Stimulated activated CD8-positive, alpha-beta memory T cell treated with anti-CD3 and anti-CD28 coated beads, Interleukin-7, amount 100 ng/mL, for 48 hours (primary cell): ENCODE measurements around the gene KCNIP4.
"Not testable (repeated sequence)": the region's sequence is repeated elsewhere in the genome, so short reads cannot be mapped to it uniquely, and the experiment has no call there.

Experiments
- DNase-seq, 2 donors: peaks; one replicate each; pipeline ENCODE4 v3.0.0-alpha.2; 2020; ENCODE audit warnings: low read depth in 1 of 2; ENCODE audit errors: extremely low read depth in 1 of 2

The KCNIP4 gene

DNA sequence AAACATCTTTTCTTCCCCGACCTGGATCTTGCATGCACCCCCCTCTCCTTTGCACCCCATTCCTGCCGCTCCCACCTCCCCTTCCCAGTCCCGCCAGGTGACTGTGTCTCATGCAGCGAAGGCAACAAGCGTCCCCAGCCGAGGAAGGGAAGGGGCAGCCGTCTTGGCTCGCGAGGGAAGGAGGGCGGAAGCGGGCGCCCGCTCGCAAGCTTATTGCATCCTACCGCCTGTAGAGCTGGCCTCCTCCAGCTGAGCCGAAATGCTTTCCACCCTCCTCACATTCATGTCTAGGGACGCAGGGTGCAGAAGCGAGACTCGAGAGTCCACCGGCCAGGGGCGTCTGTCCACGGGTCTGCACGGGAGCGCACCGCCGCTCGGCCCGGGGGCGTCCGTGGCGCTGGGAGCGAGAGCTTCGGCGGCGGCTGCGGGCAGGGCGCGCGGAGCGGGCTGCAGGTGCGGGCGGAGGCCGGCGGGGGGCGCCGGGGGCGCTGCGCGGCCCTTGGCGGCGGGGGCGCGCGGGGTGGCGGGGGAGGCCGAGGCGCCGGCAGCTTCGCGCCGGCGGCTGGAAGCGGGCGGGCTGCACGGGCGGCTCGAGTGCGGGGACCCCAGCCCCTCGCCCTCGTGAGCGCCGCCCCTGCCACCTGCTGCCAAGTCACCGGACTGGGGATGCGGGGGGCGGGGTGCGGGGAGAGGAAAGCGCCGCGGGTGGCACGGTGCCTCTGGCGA, at the start of gene KCNIP4:
Gene KCNIP4, minus strand, starts transcription at position 426 of the 726 bp plus-strand sequence.
- DNase-seq = no peak

DNA sequence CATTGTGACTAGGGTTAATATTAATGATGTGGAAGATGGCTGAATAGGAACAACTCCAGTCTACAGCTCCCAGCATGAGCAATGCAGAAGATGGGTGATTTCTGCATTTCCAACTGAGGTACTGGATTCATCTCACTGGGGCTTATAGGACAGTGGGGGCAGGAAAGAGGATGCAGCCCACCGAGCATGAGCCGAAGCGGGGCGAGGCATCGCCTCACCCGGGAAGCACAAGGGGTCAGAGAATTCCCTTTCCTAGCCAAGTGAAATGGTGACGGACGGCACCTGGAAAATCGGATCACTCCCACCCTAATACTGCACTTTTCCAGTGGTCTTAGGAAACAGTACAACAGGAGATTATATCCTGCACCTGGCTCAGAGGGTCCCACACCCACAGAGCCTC, 48.0 kb upstream of the KCNIP4 start:
- not testable (repeated sequence) for DNase-seq

- DNase-seq = no peak
Observed at GRCh38 chr4:21992330-21992729, 43.8 kb upstream of the KCNIP4 start.

DNA sequence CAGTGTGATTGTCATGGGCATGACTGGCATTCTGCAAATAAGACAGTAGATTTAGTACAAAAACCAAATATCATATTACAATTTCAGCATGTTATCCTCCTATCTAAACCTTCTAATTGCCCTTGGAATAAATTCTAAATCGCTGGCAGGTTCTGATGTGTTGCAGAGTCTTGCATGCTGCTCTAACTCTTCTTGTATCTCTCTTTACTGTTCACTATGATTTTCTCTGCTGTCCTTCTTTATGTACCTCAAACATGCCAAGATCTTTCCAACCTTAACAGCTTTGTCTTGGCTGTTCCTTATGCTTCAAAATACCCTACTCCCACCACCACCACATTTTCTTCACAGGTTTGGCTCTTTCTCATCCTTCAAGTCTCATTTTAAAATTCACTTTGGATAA, 43.0 kb upstream of the KCNIP4 start:
- DNase-seq = no peak

- DNase-seq = no peak
Observed at GRCh38 chr4:21991050-21991449, 42.5 kb upstream of the KCNIP4 start.

GRCh38 chr4:21989351-21989750, 40.8 kb upstream of the KCNIP4 start:
- DNase-seq = no peak

DNA sequence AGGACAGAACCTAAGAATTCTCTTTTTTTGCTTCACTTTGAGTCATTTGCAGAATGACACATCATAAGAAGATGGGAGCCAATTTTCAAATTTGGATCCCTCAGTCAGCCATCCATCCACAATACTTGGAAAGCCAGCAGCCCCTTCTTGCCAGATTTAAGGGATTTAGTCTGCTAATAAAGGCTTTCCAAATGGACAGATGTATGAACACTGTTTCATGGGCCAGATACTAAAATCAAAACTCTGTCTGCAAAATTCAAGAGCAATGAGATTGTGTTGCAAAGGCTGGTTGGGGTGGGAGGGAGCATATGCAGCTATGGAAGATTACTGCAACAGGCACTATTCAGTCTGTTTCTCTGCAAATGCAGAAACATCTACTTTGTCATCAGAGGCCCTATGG, 37.7 kb upstream of the KCNIP4 start:
- DNase-seq = no peak

DNA sequence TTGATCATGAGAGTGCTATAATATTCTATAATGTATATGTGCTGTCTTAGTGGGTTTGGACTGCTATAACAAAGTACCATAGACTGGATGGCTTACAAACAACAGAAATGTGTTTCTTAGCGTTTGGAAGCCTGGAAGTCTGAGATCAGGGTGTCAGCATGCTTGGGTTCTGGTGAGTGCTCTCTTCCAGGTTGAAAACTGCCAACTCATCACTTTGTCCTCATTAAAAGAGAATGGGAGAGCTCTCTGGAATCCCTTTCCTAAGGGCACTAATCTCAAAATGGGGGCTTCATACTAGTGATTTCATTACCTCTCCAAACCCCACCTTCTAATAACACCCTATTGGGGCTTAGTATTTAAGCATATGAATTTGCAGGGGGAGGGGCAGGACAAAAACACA, 33.5 kb upstream of the KCNIP4 start:
- DNase-seq = no peak

GRCh38 chr4:21979196-21979595, 30.6 kb upstream of the KCNIP4 start:
- DNase-seq = no peak

DNA sequence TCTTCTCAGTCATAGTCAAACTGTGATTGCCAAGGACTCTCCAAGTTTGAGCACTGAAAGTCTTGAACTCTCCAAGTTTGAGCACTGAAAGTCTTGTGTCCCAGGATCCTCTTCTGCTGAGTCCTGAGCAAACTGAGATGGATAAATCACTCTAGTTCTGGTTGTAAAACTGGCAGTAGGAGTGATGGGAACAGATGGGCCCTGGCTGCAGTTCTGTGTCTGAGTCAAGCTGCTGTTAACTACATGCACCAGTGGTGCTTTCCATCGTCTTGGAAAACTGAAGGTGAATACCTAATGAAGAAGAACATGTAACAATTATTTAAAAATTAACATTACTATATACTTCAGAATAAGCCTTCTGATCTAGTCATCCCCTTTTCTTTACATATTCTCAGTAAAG, 27.6 kb upstream of the KCNIP4 start:
- no peak for DNase-seq

- no peak for DNase-seq
Observed at GRCh38 chr4:21973850-21974249, 25.3 kb upstream of the KCNIP4 start.

DNA sequence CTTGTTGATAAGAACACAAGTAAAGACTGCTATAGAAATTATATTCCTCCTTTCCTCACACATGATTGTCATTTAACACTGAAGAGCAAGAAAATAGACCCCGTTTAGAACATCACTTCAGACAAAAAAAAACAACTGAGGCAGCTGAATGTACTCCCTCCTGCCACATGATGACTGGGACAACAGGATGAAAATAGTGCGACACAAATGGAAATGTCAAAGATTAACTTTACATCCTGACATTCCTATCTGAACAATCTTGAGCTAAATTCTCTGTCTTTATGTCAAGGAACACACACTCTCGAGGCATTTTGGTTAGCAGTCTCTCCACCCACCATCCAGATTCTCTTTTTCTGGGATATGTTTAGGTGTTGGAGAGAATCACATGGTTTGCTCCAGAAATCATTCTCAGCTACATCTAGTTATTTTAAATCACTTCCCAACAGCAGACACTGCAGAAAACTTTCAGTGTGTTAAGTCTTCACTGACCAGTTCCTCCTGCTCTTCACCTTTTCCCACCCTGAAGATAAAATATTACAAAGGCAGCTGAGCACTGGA, 16.3 kb upstream of the KCNIP4 start:
- DNase-seq = no peak

DNA sequence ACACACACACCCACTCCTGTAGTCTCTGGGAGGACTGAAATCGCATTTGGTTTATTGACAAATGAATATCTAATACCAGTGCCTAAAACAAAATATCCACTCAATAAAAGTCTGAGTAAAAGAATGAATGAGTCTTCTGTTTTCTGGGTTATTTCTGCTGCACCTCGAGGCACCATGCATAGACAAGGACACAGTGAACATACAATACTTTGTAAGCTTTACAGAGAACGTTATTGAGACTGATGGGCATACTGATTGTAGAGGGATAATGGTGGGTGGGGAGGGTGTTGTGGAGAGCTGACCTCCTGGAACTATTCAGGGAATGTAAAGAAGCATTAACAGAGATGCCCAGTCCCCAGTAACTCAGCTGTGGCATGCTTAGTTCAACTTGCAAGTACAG, 14.1 kb upstream of the KCNIP4 start:
- no peak for DNase-seq

GRCh38 chr4:21960793-21961192, 12.2 kb upstream of the KCNIP4 start:
- no peak for DNase-seq

DNA sequence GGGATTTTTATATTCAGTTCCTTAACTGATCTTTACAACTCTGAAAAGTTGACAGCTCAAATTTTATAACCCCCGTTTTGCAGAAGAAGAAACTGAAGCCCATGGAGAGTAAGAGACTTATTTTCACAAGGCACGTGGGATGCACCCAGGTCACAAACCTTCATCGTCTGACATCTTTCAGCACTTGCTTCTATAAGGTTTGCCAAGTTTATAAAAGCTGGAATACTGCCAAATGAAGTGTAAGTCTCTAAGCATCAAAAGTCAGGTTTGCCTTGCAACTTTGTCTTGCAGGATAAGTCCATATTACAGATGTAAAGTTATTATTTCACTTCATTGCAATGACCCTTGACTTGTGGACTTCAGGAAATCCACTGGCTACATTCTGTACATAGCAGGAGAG, 6.3 kb upstream of the KCNIP4 start:
- no peak for DNase-seq

DNA sequence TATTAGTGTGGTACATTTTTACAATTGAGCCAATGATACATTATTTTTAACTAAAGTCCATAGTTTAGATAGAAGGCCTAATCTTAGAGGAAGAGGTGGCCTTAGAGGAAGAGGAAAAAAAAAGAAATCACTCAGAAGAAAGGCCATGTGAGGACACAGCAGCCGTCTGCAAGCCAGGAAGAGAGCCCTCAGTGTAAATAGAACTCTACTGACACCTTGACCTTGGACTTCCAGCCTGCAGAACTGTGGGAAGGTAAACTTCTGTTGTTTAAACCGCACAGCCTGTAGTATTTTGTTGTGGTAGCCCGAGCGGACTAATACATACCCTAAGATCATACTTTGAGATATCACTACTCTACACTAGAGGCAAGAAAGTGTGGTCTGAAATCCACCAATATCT, 5.1 kb upstream of the KCNIP4 start:
- DNase-seq = no peak

- no peak for DNase-seq
Observed at GRCh38 chr4:21952549-21952948, 4.0 kb upstream of the KCNIP4 start.

GRCh38 chr4:21949073-21949457, 493 bp upstream of the KCNIP4 start:
- DNase-seq = no peak

- DNase-seq = no peak
Observed at GRCh38 chr4:21947791-21948346, 703 bp downstream of the KCNIP4 start.

DNA sequence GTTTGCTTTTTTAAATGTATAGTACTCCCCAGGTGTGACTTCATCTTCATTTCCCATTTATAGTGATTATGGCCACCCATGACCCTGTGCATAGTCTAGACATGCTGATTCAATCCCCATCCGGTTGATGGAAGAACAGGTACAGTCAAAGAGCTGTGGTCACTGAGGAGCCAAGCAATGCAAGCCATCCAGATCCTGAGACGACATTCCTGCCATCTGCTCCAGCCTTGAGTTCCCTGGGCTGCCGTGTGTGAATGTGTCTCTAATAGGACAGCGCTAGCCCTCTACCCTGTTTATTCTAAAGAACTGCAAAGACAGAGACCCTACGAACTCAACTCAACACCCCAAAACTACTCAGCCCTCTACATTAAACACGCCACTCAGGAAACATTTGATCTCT, 1.7 kb downstream of the KCNIP4 start:
- DNase-seq = no peak

DNA sequence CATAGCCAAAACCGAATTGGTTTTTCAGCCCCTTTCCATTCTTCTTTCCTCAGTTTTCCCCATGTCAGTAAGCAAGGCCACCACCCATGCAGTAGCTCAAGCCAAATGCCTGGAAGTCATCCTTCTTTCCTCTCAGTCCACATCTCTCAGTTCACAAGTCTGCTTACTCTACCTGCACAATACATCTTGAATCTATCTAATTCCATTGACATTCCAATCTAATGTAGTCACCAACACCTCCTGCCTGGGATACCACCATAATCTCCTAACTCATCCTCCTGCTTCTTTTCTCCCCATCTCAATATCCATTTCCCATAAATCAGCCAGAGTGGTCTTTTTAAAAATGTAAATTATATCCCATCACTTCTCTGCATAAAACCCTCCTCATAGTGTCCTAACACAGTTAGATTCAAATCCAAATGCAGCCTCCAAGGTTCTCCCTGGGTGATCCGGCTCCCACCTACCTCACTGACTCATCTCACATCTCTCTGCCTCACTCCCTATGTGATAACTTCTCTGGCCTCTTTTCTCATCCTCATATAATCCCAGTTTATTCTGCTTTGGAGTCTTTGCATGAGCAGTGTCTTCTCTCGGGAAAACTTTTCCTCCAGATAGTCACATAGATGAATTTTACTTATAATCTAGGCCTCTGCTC, 26.9 kb downstream of the KCNIP4 start:
- DNase-seq = no peak

- no peak for DNase-seq
Observed at GRCh38 chr4:21915761-21916160, 32.8 kb downstream of the KCNIP4 start.
